SK-N-SH (cell line): ENCODE measurements around the gene PAPOLA. TPM values are rescaled to one million over a fixed set of nuclear protein-coding genes. Genes with fewer than 3 reads are reported as not detected.

ENCODE experiments used
- CTCF ChIA-PET: fragments of 300-600, 350-600 bp; formaldehyde crosslinking; extraction: SDS; loops from one replicate; lab custom pipeline; 2021; lab: Yijun Ruan, JAX
- POLR2A ChIA-PET: fragments of 350-600 bp; sonication (Branson Sonifier 250); formaldehyde crosslinking; extraction: SDS; loops from one replicate; lab custom pipeline; 2020; ENCODE audit warnings: antibody characterized with exemption, inconsistent platforms; lab: Yijun Ruan, JAX
- DNase-seq: peaks from one replicate; pipeline ENCODE4 v3.0.0; 2012
- H2AFZ ChIP-seq: fragments of 200-600 bp; sonication (generic); 2 replicates; pipeline ENCODE4 v1.8.1; 2016; ENCODE audit warnings: antibody characterized with exemption, mild to moderate bottlenecking, low read depth
- H3F3A ChIP-seq: fragments of 200-600 bp; sonication (generic); replicated peaks from 2 replicates; pipeline ENCODE3; 2016; ENCODE audit warnings: antibody characterized with exemption, mild to moderate bottlenecking; ENCODE audit not compliant: insufficient read depth
- H3K27ac ChIP-seq, 2 experiments: fragments of 200-500 bp in 1 of 2; fragments of 200-600 bp in 1 of 2; sonication (Bioruptor generic) in 1 of 2; sonication (generic), shearing (Covaris generic) in 1 of 2; 2 replicates each; pipeline versions ENCODE4 v1.5.1 to v1.6.1; 2014 to 2016; ENCODE audit warnings: low read depth in 2 of 2, inconsistent platforms in 1 of 2, low read length in 1 of 2, mild to moderate bottlenecking in 1 of 2, mixed read lengths in 1 of 2
- H3K27me3 ChIP-seq: fragments of 200-600 bp; sonication (generic), shearing (Covaris generic); 2 replicates; pipeline ENCODE4 v1.6.1; 2016; ENCODE audit warnings: mixed run types; ENCODE audit not compliant: insufficient read depth
- H3K36me3 ChIP-seq, 2 experiments: fragments of 200-500 bp in 1 of 2; fragments of 200-600 bp in 1 of 2; sonication (Bioruptor generic) in 1 of 2; sonication (generic) in 1 of 2; replicated peaks in 1 of 2; 2 replicates each; pipeline versions ENCODE3 to v1.5.1; 2014 to 2016; ENCODE audit warnings: low read length in 1 of 2, mild to moderate bottlenecking in 1 of 2; ENCODE audit not compliant: insufficient read depth in 2 of 2, control insufficient read depth in 1 of 2
- H3K4me1 ChIP-seq, 2 experiments: fragments of 200-500 bp in 1 of 2; fragments of 200-600 bp in 1 of 2; sonication (Bioruptor generic) in 1 of 2; sonication (generic), shearing (Covaris generic) in 1 of 2; 2 replicates each; pipeline versions ENCODE4 v1.5.1 to v1.6.1; 2014 to 2016; ENCODE audit warnings: low read depth in 1 of 2, low read length in 1 of 2, mixed run types in 1 of 2; ENCODE audit not compliant: insufficient read depth in 2 of 2, control insufficient read depth in 1 of 2
- H3K4me2 ChIP-seq: fragments of 200-600 bp; sonication (generic), shearing (Covaris generic); 2 replicates; pipeline ENCODE4 v1.6.1; 2017; ENCODE audit warnings: mixed run types
- H3K4me3 ChIP-seq, 2 experiments: fragments of 200-500 bp in 1 of 2; fragments of 200-600 bp in 1 of 2; sonication (Bioruptor generic) in 1 of 2; sonication (generic), shearing (Covaris generic) in 1 of 2; 2 replicates each; pipeline versions ENCODE4 v1.5.1 to v1.8.1; 2014 to 2016; ENCODE audit warnings: low read depth in 2 of 2, inconsistent platforms in 1 of 2, low read length in 1 of 2, mild to moderate bottlenecking in 1 of 2, mixed read lengths in 1 of 2, moderate library complexity in 1 of 2
- H3K79me2 ChIP-seq: fragments of 200-600 bp; sonication (generic); 2 replicates; pipeline ENCODE4 v1.8.1; 2017; ENCODE audit warnings: mild to moderate bottlenecking; ENCODE audit not compliant: insufficient read depth
- H3K9ac ChIP-seq: fragments of 200-600 bp; sonication (generic); 2 replicates; pipeline ENCODE4 v1.6.1; 2017; ENCODE audit warnings: mixed run types
- H3K9me2 ChIP-seq: fragments of 200-600 bp; sonication (generic); 2 replicates; pipeline ENCODE4 v1.6.1; 2017; ENCODE audit warnings: mixed run types
- H3K9me3 ChIP-seq: fragments of 200-600 bp; sonication (generic); 2 replicates; pipeline ENCODE4 v1.6.1; 2017; ENCODE audit warnings: mixed run types, mild to moderate bottlenecking, moderate library complexity
- H4K20me1 ChIP-seq: fragments of 200-600 bp; sonication (generic); 2 replicates; pipeline ENCODE4 v1.6.1; 2017; ENCODE audit warnings: mild to moderate bottlenecking, mixed run types; ENCODE audit not compliant: insufficient read depth
- CTCF ChIP-seq: fragments of 200-600 bp; sonication (generic); IDR thresholded peaks from 2 replicates; pipeline ENCODE4 v1.6.1; 2017; ENCODE audit warnings: antibody characterized with exemption, mild to moderate bottlenecking, moderate library complexity
- ELF1 ChIP-seq: IDR thresholded peaks from 2 replicates; pipeline ENCODE4 v1.4.0; 2012
- EP300 ChIP-seq, 2 experiments: IDR thresholded peaks; 2 replicates each; pipeline versions ENCODE4 v1.4.0 to v1.6.1; 2012; ENCODE audit warnings: borderline replicate concordance in 1 of 2, low read depth in 1 of 2, low read length in 1 of 2
- EZH2phosphoT487 ChIP-seq: fragments of 200-600 bp; sonication (generic); IDR thresholded peaks from 2 replicates; pipeline ENCODE4 v1.6.1; 2017; ENCODE audit warnings: low read depth, mixed run types, mild to moderate bottlenecking, antibody characterized with exemption, moderate library complexity, borderline replicate concordance
- IRF3 ChIP-seq: fragments of 150-350 bp; IDR thresholded peaks from 2 replicates; pipeline ENCODE4 v1.6.1; 2016; ENCODE audit warnings: mild to moderate bottlenecking, low read depth, low read length
- MEF2A ChIP-seq: IDR thresholded peaks from 2 replicates; pipeline ENCODE4 v1.4.0; 2012; ENCODE audit warnings: low read depth, borderline replicate concordance
- POLR2AphosphoS5 ChIP-seq: IDR thresholded peaks from 2 replicates; pipeline ENCODE4 v1.6.1; 2012; ENCODE audit warnings: low read depth, low read length
- RCOR1 ChIP-seq: fragments of 150-350 bp; IDR thresholded peaks from 2 replicates; pipeline ENCODE4 v1.6.1; 2017; ENCODE audit warnings: antibody characterized with exemption, low read length
- RFX5 ChIP-seq: IDR thresholded peaks from 2 replicates; pipeline ENCODE4 v1.6.1; 2012; ENCODE audit warnings: mild to moderate bottlenecking, improper control_type of control experiment, low read length
- RXRA ChIP-seq: IDR thresholded peaks from 2 replicates; pipeline ENCODE4 v1.4.0; 2012; ENCODE audit warnings: low read depth, mild to moderate bottlenecking, borderline replicate concordance
- SIN3A ChIP-seq: IDR thresholded peaks from 2 replicates; pipeline ENCODE4 v1.6.1; 2012; ENCODE audit warnings: low read depth, mild to moderate bottlenecking, low read length, moderate library complexity, borderline replicate concordance
- TCF12 ChIP-seq: IDR thresholded peaks from 2 replicates; pipeline ENCODE4 v1.4.0; 2012
- TEAD4 ChIP-seq: IDR thresholded peaks from 2 replicates; pipeline ENCODE4 v1.4.0; 2012; ENCODE audit warnings: mild to moderate bottlenecking, borderline replicate concordance; ENCODE audit not compliant: insufficient read depth
- YY1 ChIP-seq: IDR thresholded peaks from 2 replicates; pipeline ENCODE4 v1.4.0; 2012; ENCODE audit warnings: low read depth, mild to moderate bottlenecking
- WGBS: methylation state at CpG from one replicate; pipeline ENCODE4 v1.1.6; 2017; ENCODE audit warnings: low lambda C conversion rate; 5-methylcytosine and 5-hydroxymethylcytosine counted together
- polyA plus RNA-seq, 3 experiments: library from polyadenylated mRNA; depleted of rRNA; stranded (reverse); fragments of >200 nt; gene quantifications; 2 replicates each; pipeline ENCODE4 v1.2.3, GENCODE V29; 2012
- TF ChIP-seq, protein P1 (sequence below): fragments of 150-350 bp; IDR thresholded peaks from 2 replicates; pipeline ENCODE4 v1.6.1; 2017; ENCODE audit warnings: antibody characterized with exemption, low read length, low read depth, borderline replicate concordance
- TF ChIP-seq, protein P2 (sequence below): IDR thresholded peaks from 2 replicates; pipeline ENCODE4 v1.4.0; 2012; ENCODE audit warnings: low read depth, borderline replicate concordance

PAPOLA gene
- polyA plus RNA-seq, 1 of the 3 experiments (the other 2 are of a cell fraction), result 53.7 TPM

DNA sequence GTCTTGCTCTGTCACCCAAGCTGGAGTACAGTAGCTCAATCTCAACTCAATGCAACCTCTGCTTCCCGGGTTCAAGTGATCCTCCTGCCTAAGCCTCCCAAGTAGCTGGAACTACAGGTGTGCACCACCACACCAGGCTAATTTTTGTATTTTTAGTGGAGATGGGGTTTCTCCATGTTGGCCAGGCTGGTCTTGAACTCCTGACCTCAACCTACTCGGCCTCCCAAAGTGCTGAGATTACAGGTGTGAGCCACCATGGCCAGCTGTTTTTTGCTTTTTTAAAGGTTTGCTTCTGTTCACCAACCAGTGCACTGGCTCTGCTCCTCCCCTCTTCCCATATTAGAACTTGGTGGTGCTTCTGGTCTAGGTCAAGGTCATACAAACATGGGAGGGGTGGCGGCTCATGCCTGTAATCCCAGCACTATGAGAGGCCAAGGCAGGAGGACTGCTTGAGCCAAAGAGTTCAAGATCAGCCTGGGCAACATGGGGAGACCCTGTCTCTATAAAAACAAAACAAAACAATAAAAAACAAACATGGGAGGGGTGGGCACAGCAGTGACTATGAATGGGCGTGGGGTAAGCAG lies 20.4 kb upstream of the PAPOLA start:
- H3K27ac ChIP-seq, result no peak overlapping the region
- TF ChIP-seq ELF1 (no peak), POLR2AphosphoS5 (no peak), EP300 (IDR thresholded peaks at IDR 0.05; ENCODE audit: borderline replicate concordance in 1 of 2, low read depth in 1 of 2, low read length in 1 of 2) (no peak), EZH2phosphoT487 (no peak), IRF3 (no peak), SIN3A (no peak)

DNA sequence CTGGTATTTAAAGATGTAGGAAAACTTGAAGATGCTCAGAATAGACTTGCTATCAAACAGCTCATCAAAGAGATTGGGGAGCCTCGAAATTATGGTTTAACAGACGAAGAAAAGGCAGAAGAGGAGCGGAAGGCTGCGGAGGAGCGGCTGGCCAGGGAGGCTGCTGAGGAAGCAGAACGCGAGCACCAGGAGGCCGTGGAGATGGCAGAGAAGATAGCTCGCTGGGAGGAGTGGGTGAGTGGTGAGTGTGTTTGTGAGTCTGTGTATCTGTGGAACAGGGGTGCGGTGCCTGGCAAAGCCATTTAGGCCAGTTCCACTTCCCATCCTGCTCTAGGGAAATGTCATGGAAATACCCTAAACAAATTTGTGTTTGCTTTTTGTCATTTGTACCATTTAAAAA lies 19.2 kb upstream of the PAPOLA start:
- 73% methylated on average over 10 of the region's 10 CpGs for WGBS
- H3K4me3 ChIP-seq, result no peak overlapping the region
- H3K27ac ChIP-seq, result no peak overlapping the region
- no peaks in the 10 kb centered on the region for H3K4me1 ChIP-seq
- ChIA-PET POLR2A (no interaction called here), CTCF (interaction anchor here (1.3 kb wide), 1 partner anchor 382 kb away, joined by 3 read pairs; no protein-coding TSS in a partner anchor)
- TF ChIP-seq CTCF, result no peak
- TF ChIP-seq RCOR1, result no peak
- no peak overlapping the region for H3K4me2 ChIP-seq
- no peaks in the 10 kb centered on the region for H4K20me1 ChIP-seq
- no peak overlapping the region for H3K9ac ChIP-seq
- no peaks in the 10 kb centered on the region for H3K36me3 ChIP-seq
- H2AFZ ChIP-seq, result no peak overlapping the region
- no peaks in the 10 kb centered on the region for H3K79me2 ChIP-seq
- H3F3A ChIP-seq, result no peaks in the 10 kb centered on the region
- H3K27me3 ChIP-seq, result no peaks in the 10 kb centered on the region
- no peaks in the 10 kb centered on the region for H3K9me2 ChIP-seq
- H3K9me3 ChIP-seq, result no peaks in the 10 kb centered on the region
- peak; percentile 16 for DNase-seq

More for the DNA sequence above, 20.4 kb upstream of the PAPOLA start:
- CTCF ChIA-PET, result no interaction called here
- no peak overlapping the region for H3K9ac ChIP-seq
- no peaks in the 10 kb centered on the region for H3K36me3 ChIP-seq
- 48% methylated on average over 4 of the region's 4 CpGs for WGBS
- H3K9me3 ChIP-seq, result no peaks in the 10 kb centered on the region
- POLR2A ChIA-PET, result no interaction called here
- H4K20me1 ChIP-seq, result no peaks in the 10 kb centered on the region
- no peaks in the 10 kb centered on the region for H3K79me2 ChIP-seq
- H3K9me2 ChIP-seq, result no peaks in the 10 kb centered on the region
- no peak overlapping the region for H3K4me2 ChIP-seq
- no peak overlapping the region for H3K4me3 ChIP-seq
- no peaks in the 10 kb centered on the region for H3K4me1 ChIP-seq
- no peak for DNase-seq
- no peaks in the 10 kb centered on the region for H3K27me3 ChIP-seq
- no peaks in the 10 kb centered on the region for H3F3A ChIP-seq
- no peak overlapping the region for H2AFZ ChIP-seq

DNA sequence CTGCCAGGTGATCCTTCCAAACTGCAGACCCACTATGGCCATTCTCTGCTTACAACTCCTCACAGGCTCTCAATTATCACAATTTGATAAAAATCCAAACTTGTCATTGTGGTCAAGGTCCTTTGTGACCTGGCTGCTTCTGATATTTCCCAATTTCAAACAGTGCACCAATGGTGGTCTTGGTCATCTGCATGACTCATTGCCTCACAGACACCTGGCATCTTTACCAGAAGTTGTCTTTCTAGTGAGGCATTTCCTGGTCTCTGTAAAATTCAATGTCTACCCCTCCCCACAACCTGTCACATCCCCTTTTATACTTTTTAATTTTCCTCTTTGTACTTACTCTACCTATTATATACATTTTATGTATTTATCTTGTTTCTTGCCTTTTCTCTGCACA lies 17.8 kb upstream of the PAPOLA start:
- H3K4me1 ChIP-seq, result no peaks in the 10 kb centered on the region
- no peak overlapping the region for H2AFZ ChIP-seq
- no peak overlapping the region for H3K9ac ChIP-seq
- H3K4me3 ChIP-seq, result no peak overlapping the region
- H3K9me2 ChIP-seq, result no peaks in the 10 kb centered on the region
- no peaks in the 10 kb centered on the region for H3K36me3 ChIP-seq
- no peak overlapping the region for H3K4me2 ChIP-seq
- DNase-seq, result no peak
- peaks cover 4% of the 10 kb centered on the region for H3F3A ChIP-seq
- ChIA-PET CTCF (no interaction called here), POLR2A (no interaction called here)
- no peak overlapping the region for H3K27ac ChIP-seq
- H3K27me3 ChIP-seq, result no peaks in the 10 kb centered on the region
- no peaks in the 10 kb centered on the region for H4K20me1 ChIP-seq
- no peaks in the 10 kb centered on the region for H3K9me3 ChIP-seq
- H3K79me2 ChIP-seq, result no peaks in the 10 kb centered on the region
- TF ChIP-seq RFX5, result no peak
- no peak for TF ChIP-seq EZH2phosphoT487
- TF ChIP-seq TCF12, result no peak
- no peak for TF ChIP-seq RXRA
- TF ChIP-seq, protein P1, sequence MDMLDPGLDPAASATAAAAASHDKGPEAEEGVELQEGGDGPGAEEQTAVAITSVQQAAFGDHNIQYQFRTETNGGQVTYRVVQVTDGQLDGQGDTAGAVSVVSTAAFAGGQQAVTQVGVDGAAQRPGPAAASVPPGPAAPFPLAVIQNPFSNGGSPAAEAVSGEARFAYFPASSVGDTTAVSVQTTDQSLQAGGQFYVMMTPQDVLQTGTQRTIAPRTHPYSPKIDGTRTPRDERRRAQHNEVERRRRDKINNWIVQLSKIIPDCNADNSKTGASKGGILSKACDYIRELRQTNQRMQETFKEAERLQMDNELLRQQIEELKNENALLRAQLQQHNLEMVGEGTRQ, result no peak
- TF ChIP-seq IRF3, result no peak
- TF ChIP-seq, protein P2, sequence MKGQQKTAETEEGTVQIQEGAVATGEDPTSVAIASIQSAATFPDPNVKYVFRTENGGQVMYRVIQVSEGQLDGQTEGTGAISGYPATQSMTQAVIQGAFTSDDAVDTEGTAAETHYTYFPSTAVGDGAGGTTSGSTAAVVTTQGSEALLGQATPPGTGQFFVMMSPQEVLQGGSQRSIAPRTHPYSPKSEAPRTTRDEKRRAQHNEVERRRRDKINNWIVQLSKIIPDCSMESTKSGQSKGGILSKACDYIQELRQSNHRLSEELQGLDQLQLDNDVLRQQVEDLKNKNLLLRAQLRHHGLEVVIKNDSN, result no peak
- no peak for TF ChIP-seq EP300 (IDR thresholded peaks at IDR 0.05; ENCODE audit: borderline replicate concordance in 1 of 2, low read depth in 1 of 2, low read length in 1 of 2)
- TF ChIP-seq TEAD4, result no peak
- TF ChIP-seq YY1, result no peak
- no peak for TF ChIP-seq MEF2A
